K562 (cell line): ENCODE results near the gene HBG1. TPM values are rescaled to one million over a fixed set of nuclear protein-coding genes. Genes with fewer than 3 reads are reported as not detected.
A peak's percentile ranks its signal among the peaks of the same experiment; 100 is the strongest.

Experiments
- BACH1 ChIP-seq: fragments of 200-800 bp; sonication (Bioruptor generic); IDR thresholded peaks from 2 replicates; pipeline ENCODE4 v1.6.1; 2016; ENCODE audit warnings: missing genetic modification characterization, missing compliant biosample characterization
- CCNT2 ChIP-seq: IDR thresholded peaks from 2 replicates; pipeline ENCODE4 v1.6.1; 2011; ENCODE audit warnings: borderline replicate concordance, low read depth, mild to moderate bottlenecking, moderate library complexity, mixed read lengths, low read length; ENCODE audit not compliant: insufficient read length; ENCODE audit errors: extremely low read depth
- CEBPG ChIP-seq, 3 experiments: fragments of 200-800 bp in 1 of 3; sonication (Bioruptor generic) in 1 of 3; sonication (generic) in 1 of 3; formaldehyde crosslinking in 1 of 3; IDR thresholded peaks in 2 of 3; conservative IDR thresholded peaks in 1 of 3; 2 replicates each; pipeline versions ENCODE4 v1.6.1 to v1.8.0; 2016 to 2022; ENCODE audit warnings: missing compliant biosample characterization in 2 of 3, missing genetic modification characterization in 2 of 3, mild to moderate bottlenecking in 1 of 3, missing genetic modification reagents in 1 of 3
- CXXC5 ChIP-seq: fragments of 250-450 bp; sonication (Bioruptor Pico); IDR thresholded peaks from 2 replicates; pipeline ENCODE4 v1.8.0; 2022; ENCODE audit warnings: inconsistent platforms, mild to moderate bottlenecking, moderate library complexity
- KAT7 ChIP-seq: sonication (generic); formaldehyde crosslinking; IDR thresholded peaks from 2 replicates; pipeline ENCODE4 v1.8.0; 2022; ENCODE audit warnings: missing genetic modification reagents, mild to moderate bottlenecking, borderline replicate concordance
- KAT8 ChIP-seq: fragments of 450-650 bp; IDR thresholded peaks from 2 replicates; pipeline ENCODE4 v1.6.1; 2016; ENCODE audit warnings: low read depth, mild to moderate bottlenecking
- NR4A1 ChIP-seq, 2 experiments: fragments of 250-450 bp in 1 of 2; fragments of 450-650 bp in 1 of 2; sonication (Bioruptor Pico) in 1 of 2; IDR thresholded peaks; 2 replicates each; pipeline versions ENCODE4 v1.4.0 to v1.6.1; 2016 to 2020; ENCODE audit warnings: mild to moderate bottlenecking in 2 of 2, missing compliant biosample characterization in 1 of 2, missing genetic modification characterization in 1 of 2, moderate library complexity in 1 of 2
- NRF1 ChIP-seq, 2 experiments: fragments of 450-650 bp; IDR thresholded peaks in 1 of 2; conservative IDR thresholded peaks in 1 of 2; 2 replicates each; pipeline ENCODE4 v1.6.1; 2014; ENCODE audit warnings: mild to moderate bottlenecking in 2 of 2
- POLR2G ChIP-seq: fragments of 200-400 bp; formaldehyde crosslinking; IDR thresholded peaks from 2 replicates; pipeline ENCODE4 v1.6.1; 2017; ENCODE audit warnings: low read depth, mild to moderate bottlenecking, antibody characterized with exemption, low read length, moderate library complexity
- POLR3G ChIP-seq: IDR thresholded peaks from 2 replicates; pipeline ENCODE4 v1.6.1; 2011; ENCODE audit not compliant: insufficient read length, insufficient replicate concordance; ENCODE audit errors: extremely low read depth
- SP2 ChIP-seq: IDR thresholded peaks from 2 replicates; pipeline ENCODE4 v1.6.1; 2011; ENCODE audit warnings: mild to moderate bottlenecking, low read depth, low read length, moderate library complexity; ENCODE audit not compliant: poor library complexity, severe bottlenecking; ENCODE audit errors: extremely low read depth
- SUPT5H ChIP-seq: fragments of 450-650 bp; IDR thresholded peaks from 2 replicates; pipeline ENCODE4 v1.6.1; 2016
- XRCC5 ChIP-seq: fragments of 200-400 bp; formaldehyde crosslinking; IDR thresholded peaks from 2 replicates; pipeline ENCODE4 v1.6.1; 2017; ENCODE audit warnings: low read depth, mild to moderate bottlenecking, low read length
- ZNF316 ChIP-seq: fragments of 450-650 bp; IDR thresholded peaks from 2 replicates; pipeline ENCODE4 v1.6.1; 2016
- ZNF830 ChIP-seq: fragments of 250-450 bp; sonication (Bioruptor Pico); IDR thresholded peaks from 2 replicates; pipeline ENCODE4 v1.5.0; 2021; ENCODE audit warnings: mild to moderate bottlenecking
- polyA plus RNA-seq, 8 experiments: library from polyadenylated mRNA; depleted of rRNA in 4 of 8; stranded (reverse) in 5 of 8; unstranded in 3 of 8; fragments of >200 nt; fragmentation: Nextera tagmentation in 2 of 8; fragmentation: Illumina TruSeq in 1 of 8; extraction: Ambion mirVana in 2 of 8; extraction: Trizol in 1 of 8; gene quantifications; 2 replicates each; pipeline versions ENCODE4 v1.2.1 to v1.2.3, GENCODE V29; 2011 to 2014; ENCODE audit warnings: inconsistent platforms in 1 of 8, missing spikeins in 1 of 8
- total RNA-seq, 7 experiments: library from RNA; depleted of rRNA in 6 of 7; stranded (reverse); fragments of >200 nt in 6 of 7; fragmentation: Illumina TruSeq in 2 of 7; extraction: Trizol in 2 of 7; gene quantifications; 2 replicates each; pipeline versions ENCODE4 v1.2.1 to v1.2.3, GENCODE V29; 2011 to 2021; ENCODE audit warnings: low replicate concordance in 1 of 7
- TF ChIP-seq, protein P1 (sequence below): fragments of 450-650 bp; IDR thresholded peaks from 2 replicates; pipeline ENCODE4 v1.6.1; 2017; ENCODE audit warnings: antibody characterized with exemption
- TF ChIP-seq, protein P2 (sequence below): fragments of 250-450 bp; sonication (Bioruptor Pico); IDR thresholded peaks from 2 replicates; pipeline ENCODE4 v1.6.1; 2021; ENCODE audit warnings: mild to moderate bottlenecking
- TF ChIP-seq, protein P3 (sequence below), 3 experiments: IDR thresholded peaks in 2 of 3; conservative IDR thresholded peaks in 1 of 3; 2 replicates each; pipeline ENCODE4 v1.5.1; 2011 to 2012; ENCODE audit warnings: low read length in 3 of 3, mild to moderate bottlenecking in 3 of 3, control low read depth in 2 of 3, improper control_type of control experiment in 1 of 3, inconsistent platforms in 1 of 3, low read depth in 1 of 3, mixed read lengths in 1 of 3, moderate library complexity in 1 of 3; ENCODE audit not compliant: insufficient read depth in 2 of 3
- TF ChIP-seq, protein P4 (sequence below): sonication (generic); formaldehyde crosslinking; IDR thresholded peaks from 2 replicates; pipeline ENCODE4 v1.8.1; 2023; ENCODE audit warnings: mild to moderate bottlenecking, missing genetic modification reagents
- TF ChIP-seq, protein P5 (sequence below): sonication (generic); formaldehyde crosslinking; IDR thresholded peaks from 2 replicates; pipeline ENCODE4 v1.8.0; 2022; ENCODE audit warnings: mild to moderate bottlenecking, missing genetic modification reagents

HBG1 gene
- total and polyA plus RNA-seq, 9 of the 15 experiments (the other 6 are each of a cell fraction or from before 2014, with no cell fraction given) = 1,066 to 16,338 (median 4,898) TPM

DNA sequence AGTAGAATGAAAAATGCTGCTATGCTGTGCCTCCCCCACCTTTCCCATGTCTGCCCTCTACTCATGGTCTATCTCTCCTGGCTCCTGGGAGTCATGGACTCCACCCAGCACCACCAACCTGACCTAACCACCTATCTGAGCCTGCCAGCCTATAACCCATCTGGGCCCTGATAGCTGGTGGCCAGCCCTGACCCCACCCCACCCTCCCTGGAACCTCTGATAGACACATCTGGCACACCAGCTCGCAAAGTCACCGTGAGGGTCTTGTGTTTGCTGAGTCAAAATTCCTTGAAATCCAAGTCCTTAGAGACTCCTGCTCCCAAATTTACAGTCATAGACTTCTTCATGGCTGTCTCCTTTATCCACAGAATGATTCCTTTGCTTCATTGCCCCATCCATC is 35.0 kb upstream of the HBG1 start (continued):
- TF ChIP-seq, protein P1, sequence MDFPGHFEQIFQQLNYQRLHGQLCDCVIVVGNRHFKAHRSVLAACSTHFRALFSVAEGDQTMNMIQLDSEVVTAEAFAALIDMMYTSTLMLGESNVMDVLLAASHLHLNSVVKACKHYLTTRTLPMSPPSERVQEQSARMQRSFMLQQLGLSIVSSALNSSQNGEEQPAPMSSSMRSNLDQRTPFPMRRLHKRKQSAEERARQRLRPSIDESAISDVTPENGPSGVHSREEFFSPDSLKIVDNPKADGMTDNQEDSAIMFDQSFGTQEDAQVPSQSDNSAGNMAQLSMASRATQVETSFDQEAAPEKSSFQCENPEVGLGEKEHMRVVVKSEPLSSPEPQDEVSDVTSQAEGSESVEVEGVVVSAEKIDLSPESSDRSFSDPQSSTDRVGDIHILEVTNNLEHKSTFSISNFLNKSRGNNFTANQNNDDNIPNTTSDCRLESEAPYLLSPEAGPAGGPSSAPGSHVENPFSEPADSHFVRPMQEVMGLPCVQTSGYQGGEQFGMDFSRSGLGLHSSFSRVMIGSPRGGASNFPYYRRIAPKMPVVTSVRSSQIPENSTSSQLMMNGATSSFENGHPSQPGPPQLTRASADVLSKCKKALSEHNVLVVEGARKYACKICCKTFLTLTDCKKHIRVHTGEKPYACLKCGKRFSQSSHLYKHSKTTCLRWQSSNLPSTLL = no peak
- TF ChIP-seq CCNT2 (peak; percentile 33), BACH1 (tag) (no peak), SP2 (no peak), CEBPG (CRISPR knock-in tag; IDR thresholded peaks at IDR 0.05) (no peak), CEBPG (tag; conservative IDR thresholded peaks at IDR 0.05 in 1 of 2, IDR thresholded peaks at IDR 0.05 in 1 of 2) (no peak), NRF1 (conservative IDR thresholded peaks at IDR 0.05 in 1 of 2, IDR thresholded peaks at IDR 0.05 in 1 of 2) (no peak), ZNF830 (no peak), KAT8 (no peak), POLR3G (no peak), ZNF316 (peak; percentile 53), POLR2G (no peak), KAT7 (CRISPR knock-in tag) (no peak), SUPT5H (no peak), XRCC5 (no peak), CXXC5 (CRISPR knock-in tag) (peak; percentile 40; the same call in 1 of the 2 replicates), NR4A1 (CRISPR knock-in tag; IDR thresholded peaks at IDR 0.05) (0 out of 2 replicates have a peak, but pooled peaks have one; percentile 22), NR4A1 (tag; IDR thresholded peaks at IDR 0.05) (0 out of 2 replicates have a peak, but pooled peaks have one; percentile 46)
- TF ChIP-seq, protein P2, sequence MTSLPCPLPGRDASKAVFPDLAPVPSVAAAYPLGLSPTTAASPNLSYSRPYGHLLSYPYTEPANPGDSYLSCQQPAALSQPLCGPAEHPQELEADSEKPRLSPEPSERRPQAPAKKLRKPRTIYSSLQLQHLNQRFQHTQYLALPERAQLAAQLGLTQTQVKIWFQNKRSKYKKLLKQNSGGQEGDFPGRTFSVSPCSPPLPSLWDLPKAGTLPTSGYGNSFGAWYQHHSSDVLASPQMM (CRISPR knock-in tag) = no peak
- TF ChIP-seq, protein P3, sequence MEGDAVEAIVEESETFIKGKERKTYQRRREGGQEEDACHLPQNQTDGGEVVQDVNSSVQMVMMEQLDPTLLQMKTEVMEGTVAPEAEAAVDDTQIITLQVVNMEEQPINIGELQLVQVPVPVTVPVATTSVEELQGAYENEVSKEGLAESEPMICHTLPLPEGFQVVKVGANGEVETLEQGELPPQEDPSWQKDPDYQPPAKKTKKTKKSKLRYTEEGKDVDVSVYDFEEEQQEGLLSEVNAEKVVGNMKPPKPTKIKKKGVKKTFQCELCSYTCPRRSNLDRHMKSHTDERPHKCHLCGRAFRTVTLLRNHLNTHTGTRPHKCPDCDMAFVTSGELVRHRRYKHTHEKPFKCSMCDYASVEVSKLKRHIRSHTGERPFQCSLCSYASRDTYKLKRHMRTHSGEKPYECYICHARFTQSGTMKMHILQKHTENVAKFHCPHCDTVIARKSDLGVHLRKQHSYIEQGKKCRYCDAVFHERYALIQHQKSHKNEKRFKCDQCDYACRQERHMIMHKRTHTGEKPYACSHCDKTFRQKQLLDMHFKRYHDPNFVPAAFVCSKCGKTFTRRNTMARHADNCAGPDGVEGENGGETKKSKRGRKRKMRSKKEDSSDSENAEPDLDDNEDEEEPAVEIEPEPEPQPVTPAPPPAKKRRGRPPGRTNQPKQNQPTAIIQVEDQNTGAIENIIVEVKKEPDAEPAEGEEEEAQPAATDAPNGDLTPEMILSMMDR (IDR thresholded peaks at IDR 0.05 in 2 of 3, conservative IDR thresholded peaks at IDR 0.05 in 1 of 3; ENCODE audit: insufficient read depth in 2 of 3, low read depth in 1 of 3, low read length in 3 of 3) = no peak
- TF ChIP-seq, protein P4, sequence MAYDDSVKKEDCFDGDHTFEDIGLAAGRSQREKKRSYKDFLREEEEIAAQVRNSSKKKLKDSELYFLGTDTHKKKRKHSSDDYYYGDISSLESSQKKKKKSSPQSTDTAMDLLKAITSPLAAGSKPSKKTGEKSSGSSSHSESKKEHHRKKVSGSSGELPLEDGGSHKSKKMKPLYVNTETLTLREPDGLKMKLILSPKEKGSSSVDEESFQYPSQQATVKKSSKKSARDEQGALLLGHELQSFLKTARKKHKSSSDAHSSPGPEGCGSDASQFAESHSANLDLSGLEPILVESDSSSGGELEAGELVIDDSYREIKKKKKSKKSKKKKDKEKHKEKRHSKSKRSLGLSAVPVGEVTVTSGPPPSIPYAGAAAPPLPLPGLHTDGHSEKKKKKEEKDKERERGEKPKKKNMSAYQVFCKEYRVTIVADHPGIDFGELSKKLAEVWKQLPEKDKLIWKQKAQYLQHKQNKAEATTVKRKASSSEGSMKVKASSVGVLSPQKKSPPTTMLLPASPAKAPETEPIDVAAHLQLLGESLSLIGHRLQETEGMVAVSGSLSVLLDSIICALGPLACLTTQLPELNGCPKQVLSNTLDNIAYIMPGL (CRISPR knock-in tag) = no peak
- TF ChIP-seq, protein P5, sequence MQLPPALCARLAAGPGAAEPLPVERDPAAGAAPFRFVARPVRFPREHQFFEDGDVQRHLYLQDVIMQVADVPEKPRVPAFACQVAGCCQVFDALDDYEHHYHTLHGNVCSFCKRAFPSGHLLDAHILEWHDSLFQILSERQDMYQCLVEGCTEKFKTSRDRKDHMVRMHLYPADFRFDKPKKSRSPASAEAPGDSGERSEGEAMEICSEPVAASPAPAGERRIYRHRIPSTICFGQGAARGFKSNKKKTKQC = no peak
